NB4 (cell line): Measurements from ENCODE around the gene PARP1.

Experiments
- MYC ChIP-seq: IDR thresholded peaks from 2 replicates; pipeline ENCODE4 v1.6.1; 2011; ENCODE audit warnings: low read depth, low read length
- POLR2A ChIP-seq: IDR thresholded peaks from 2 replicates; pipeline ENCODE4 v1.6.1; 2011; ENCODE audit warnings: mild to moderate bottlenecking; ENCODE audit not compliant: insufficient read length; ENCODE audit errors: extremely low read depth
- TF ChIP-seq, protein P1 (sequence below): IDR thresholded peaks from one replicate; pipeline ENCODE4 v1.5.1; 2012; ENCODE audit warnings: low read depth, low read length
- TF ChIP-seq, protein P2 (sequence below): IDR thresholded peaks from 2 replicates; pipeline ENCODE4 v1.6.1; 2011; ENCODE audit warnings: low read depth, low read length

GRCh38 chr1:226355016-226355415 lies 52.9 kb downstream of the PARP1 start:
- TF ChIP-seq, protein P1, sequence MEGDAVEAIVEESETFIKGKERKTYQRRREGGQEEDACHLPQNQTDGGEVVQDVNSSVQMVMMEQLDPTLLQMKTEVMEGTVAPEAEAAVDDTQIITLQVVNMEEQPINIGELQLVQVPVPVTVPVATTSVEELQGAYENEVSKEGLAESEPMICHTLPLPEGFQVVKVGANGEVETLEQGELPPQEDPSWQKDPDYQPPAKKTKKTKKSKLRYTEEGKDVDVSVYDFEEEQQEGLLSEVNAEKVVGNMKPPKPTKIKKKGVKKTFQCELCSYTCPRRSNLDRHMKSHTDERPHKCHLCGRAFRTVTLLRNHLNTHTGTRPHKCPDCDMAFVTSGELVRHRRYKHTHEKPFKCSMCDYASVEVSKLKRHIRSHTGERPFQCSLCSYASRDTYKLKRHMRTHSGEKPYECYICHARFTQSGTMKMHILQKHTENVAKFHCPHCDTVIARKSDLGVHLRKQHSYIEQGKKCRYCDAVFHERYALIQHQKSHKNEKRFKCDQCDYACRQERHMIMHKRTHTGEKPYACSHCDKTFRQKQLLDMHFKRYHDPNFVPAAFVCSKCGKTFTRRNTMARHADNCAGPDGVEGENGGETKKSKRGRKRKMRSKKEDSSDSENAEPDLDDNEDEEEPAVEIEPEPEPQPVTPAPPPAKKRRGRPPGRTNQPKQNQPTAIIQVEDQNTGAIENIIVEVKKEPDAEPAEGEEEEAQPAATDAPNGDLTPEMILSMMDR = no peak
- TF ChIP-seq POLR2A (no peak), MYC (no peak)
- TF ChIP-seq, protein P2, sequence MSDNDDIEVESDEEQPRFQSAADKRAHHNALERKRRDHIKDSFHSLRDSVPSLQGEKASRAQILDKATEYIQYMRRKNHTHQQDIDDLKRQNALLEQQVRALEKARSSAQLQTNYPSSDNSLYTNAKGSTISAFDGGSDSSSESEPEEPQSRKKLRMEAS = no peak
